Renal cortical epithelial cell (primary cell): ENCODE measurements around the gene COL25A1. TPM values are rescaled to one million over a fixed set of nuclear protein-coding genes. Genes with fewer than 3 reads are reported as not detected.

Experiments used
- DNase-seq: peaks from one replicate; pipeline ENCODE4 v3.0.0-alpha.2; 2011; ENCODE audit warnings: low read depth
- total RNA-seq: library from RNA; depleted of rRNA; stranded (reverse); fragments of >200 nt; gene quantifications from 2 replicates; pipeline ENCODE4 v1.2.3, GENCODE V29; 2014

COL25A1 gene
- total RNA-seq, 1 donor from 2014 or later, result 0.35 TPM

DNA sequence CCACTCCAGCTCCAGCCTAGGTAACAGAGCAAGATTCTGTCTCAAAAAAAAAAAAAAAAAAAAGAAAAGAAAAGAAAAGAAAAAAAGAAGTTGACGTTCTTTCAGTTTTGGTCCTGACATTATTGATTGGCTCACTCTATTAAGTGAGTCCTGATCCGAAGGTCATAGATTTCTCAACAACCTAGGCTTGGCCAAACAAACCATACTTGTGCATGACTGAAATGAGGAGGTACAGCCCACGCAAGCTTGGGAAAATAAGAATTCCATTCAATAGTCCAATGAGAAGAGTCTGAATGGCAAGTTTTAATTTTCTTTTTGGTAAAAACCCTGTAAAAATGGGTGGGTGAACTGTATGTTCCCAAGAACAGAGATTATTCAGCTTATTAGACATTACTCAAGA lies 536.4 kb downstream of the COL25A1 start:
- no peak for DNase-seq

DNA sequence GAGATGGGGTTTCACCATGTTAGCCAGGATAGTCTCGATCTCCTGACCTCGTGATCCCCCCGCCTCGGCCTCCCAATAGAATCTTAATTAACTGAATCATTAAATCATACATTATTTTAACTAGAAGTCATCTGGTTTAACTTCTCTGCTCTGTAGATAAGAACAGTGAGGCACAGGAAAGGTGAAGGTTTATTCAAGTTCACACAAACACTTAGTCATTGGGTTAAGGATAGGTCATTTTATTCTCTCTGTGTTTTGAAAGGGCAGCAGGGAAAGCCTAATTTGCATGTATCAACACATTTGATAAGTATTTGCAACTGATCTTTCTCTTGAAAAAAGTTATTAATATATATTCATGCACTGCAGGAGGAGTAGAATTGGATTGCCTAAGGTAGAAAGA lies 538.5 kb downstream of the COL25A1 start:
- DNase-seq, result no peak

DNA sequence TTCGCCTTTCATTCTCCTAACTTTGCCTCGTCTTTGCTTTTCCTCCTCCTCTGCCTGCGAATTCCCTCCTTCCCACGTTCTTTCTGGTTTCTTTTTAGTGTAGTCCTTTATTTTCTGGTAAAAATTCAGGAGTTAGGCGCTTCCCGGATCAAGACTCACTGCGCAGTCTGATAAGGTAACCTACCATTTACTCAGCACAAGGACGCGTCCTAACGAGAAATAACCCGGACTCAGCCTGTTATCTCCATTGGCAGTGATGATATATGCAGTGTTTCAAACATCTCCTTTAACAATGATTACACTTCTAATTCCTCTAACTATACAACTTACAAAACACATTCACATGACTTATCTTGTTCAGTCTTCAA lies 539.2 kb downstream of the COL25A1 start:
- DNase-seq, result no peak

- no peak for DNase-seq
These were observed 539.8 kb downstream of the COL25A1 start, which contains the start of gene ETNPPL for GRCh38 chr4:108762559-108763225. TSS of gene ETNPPL (minus strand) at chr4:108763053. CDS start at chr4:108762898, 155 bp downstream.

Other genes with a start within 250 kb of the COL25A1 start
- gene SEC24B, start 131.2 kb upstream of the COL25A1 start, total RNA-seq, result 13.2 and 34.6 TPM in 2 replicates